Activated effector memory CD4-positive, alpha-beta T cell treated with anti-CD3 and anti-CD28 coated beads, Interleukin-2, amount 50 U/mL, for 16 hours (primary cell): ENCODE results near the gene KRT9.
"Not testable (repeated sequence)": the region's sequence is repeated elsewhere in the genome, so short reads cannot be mapped to it uniquely, and the experiment has no call there.

Experiments
- DNase-seq: peaks from one replicate; pipeline ENCODE4 v3.0.0-alpha.2; 2020

The KRT9 gene

GRCh38 chr17:41542786-41543185 lies 29.1 kb downstream of the KRT9 start:
- DNase-seq, result not testable (repeated sequence)

DNA sequence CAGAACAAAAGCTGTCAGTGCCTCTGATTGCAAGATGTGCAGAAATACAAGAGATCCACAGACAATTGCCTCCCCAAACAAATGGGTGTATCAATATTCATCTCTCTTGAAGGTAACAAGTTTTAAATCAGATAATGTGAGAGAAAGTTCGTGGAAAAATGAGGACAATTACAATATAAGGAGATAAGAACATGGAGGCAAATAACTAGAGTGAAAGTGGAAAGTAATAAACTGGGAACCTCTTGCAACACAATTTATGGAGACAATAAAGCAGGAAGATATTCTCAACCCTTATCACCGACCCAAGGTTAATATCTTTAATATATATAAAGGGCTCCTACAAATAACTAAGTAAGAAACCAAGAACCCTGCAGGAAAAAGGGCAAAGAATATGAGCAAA lies 29.5 kb downstream of the KRT9 start:
- no peak for DNase-seq

DNA sequence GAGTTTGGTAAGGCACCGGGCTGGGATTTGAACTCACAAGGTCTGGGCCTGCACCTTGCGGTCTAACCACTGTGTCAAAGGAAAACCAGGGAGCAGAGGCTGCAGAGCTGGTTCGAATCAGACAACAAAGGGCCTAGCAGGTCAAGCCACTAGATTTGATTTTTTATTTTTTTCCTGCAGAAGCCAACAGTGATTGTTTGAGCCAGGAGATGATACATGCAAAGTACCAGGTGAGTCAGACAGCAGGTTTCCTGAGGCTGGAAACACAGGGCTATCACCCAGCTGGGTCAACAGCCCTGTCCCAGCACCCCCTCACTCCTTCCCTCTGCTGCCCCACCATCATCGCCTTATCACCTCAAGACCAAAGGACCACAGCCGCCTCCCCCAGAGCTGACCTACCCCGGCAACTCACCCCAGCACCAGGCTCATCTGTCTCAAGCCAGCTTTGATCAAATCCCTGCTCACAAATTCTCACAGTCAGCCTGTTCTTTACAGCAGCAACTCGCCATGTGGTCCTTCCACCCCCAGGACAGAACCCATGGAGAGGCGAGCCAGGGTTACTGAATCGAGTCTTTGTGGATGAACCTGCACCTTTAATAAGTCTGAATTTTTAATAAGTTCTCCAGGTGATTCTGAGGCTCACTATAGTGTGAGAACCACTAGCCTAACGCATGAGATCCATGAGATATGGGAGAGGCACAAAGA lies 30.8 kb downstream of the KRT9 start:
- no peak for DNase-seq

DNA sequence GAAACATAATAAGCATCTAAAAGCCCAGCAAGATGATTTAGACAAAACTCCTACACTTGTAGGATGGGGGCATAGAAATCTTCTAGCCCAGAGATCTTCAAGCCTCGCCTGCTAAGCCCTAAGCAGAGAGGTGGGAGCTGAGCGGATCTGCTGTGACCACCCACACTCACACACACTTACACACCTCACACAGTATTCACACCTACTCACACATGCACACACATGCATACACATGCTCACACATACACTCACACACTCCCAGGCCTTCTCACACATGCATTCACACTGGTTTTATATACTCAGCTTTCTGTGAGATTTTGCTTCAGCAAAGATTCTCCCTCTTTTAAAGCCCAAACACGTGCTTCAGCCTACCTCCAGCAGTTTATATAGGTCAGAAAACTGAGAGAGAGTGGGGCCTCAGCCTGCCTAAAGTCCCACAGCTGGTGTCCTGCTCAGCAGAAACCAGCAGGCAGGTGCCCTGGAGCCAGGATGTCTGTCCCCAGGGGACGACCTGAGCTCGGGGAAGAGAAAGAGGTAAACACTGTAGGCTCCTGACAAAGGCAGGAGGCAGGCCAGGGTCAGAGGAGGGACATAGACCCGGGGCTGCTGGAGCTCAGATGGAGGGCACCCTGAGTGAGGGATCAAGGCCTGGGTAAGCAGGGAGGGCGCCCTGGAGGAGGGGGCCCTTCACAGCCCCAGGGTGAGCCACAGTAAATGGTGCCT lies 31.7 kb downstream of the KRT9 start:
- DNase-seq, result no peak

GRCh38 chr17:41539071-41539492 lies 32.8 kb downstream of the KRT9 start:
- no peak for DNase-seq

DNA sequence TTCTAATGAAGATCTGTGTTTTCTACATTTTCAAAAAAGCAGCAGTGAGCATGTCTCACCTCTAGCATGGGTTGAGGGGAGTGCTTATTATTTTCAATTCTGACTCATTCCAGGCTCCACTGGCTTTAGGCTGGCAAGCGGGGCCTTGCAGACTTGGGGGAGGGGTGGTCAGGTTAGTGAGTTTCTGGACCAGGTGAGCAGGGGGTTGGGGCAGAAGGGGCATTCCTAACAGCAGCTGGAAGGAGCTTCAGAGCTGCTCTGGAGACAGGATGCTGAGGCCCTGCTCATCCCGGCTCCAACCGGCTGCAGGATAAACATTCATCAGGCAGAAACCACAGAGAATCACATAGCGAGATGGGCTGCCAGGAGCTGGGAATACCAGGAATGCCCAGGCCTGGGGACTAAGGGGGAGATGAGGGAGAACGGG lies 33.3 kb downstream of the KRT9 start:
- DNase-seq, result no peak

DNA sequence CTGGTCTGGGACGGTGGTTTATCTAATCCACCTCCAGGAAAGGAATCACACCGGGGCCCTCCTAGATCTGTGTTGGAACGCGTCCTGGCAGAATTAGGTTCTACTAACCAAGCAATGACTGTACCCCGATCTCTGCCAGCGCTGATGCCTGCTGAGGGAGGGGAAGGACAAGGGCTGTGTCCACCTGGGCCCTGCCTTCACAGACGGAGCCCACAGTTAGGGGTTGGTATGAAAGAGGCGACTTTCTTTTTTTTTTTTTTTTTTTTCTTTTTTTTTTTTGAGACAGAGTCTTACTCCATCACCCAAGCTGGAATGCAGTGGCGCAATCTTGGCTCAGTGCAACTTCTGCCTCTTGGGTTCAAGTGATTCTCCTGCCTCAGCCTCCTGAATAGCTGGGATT lies 33.9 kb downstream of the KRT9 start:
- DNase-seq, result no peak

GRCh38 chr17:41537614-41537954 lies 34.3 kb downstream of the KRT9 start:
- no peak for DNase-seq

DNA sequence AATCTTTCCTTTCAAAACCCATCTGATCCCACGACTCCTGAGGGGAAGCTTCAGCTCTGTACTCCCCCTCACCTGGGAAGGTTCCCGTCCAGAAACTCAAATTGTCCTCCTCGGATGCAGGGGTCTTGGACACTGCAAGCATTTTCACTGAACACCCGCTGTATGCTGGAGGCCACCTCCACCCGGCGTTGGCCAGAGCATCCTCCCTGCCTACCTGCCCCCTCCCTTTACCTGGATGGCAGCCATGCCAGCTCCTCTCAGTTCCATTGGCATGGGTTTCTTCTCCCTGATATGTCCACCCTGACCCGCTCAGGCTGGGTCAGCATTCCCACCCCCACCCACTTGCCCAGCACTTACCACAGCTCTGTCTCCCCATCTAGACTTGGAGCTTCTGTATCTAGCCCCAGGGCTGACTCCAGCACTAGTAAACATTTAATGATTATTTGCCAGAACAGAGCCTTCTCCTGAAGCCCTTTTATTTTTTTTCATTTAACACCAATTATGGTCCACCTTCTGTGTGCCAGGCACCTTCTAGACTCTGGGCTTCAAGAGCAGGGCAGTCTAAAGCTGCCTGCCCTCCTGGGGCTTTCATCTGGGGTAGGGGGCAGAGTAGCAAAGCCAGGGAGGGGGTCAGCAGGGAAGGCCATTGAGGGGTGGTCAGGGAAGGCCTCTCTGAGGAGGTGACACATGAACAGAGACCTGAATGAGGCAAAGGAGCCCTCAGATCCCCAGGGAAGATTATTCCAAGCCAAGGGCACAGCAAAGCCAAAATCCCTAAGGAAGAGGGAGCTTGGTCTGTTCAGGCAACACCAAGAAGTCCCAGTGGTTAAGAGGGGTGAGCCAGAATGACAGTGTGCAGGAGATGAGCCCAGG lies 34.9 kb downstream of the KRT9 start:
- no peak for DNase-seq

DNA sequence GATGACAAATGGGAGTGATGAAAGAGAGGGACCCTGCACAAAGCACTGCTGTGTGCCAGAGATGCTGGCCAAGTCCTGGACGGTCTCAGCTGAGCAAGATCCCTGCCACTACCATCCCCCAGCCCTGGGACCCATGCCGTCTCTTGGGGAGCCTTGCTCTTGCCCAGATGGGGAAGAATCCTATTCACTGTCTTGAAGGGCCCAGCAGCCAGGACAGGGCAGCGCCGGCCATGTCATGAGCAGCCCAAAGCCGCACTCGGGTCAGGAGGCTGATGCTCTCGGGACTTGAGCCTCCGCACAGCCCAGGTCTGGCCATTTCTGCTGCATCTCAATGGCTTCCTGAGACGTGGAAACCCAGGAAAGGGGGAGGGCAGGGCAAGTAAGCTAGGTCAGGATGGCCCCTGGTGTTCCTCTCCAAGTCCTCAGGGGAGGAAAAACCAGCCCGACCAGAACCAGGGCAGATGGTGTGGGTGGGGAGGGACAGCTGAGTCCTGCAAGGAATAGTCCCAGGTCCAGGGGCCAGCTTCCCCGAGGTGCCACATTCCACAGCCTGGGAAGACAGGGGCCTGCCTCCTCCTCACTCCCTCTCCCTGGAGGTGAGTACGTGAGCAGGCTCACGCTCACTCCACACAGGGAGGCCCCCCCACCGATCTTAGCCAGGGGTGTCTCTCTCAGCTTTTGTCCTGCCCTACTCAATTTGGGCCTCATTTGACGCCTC lies 35.9 kb downstream of the KRT9 start:
- no peak for DNase-seq

GRCh38 chr17:41534899-41535546 lies 36.8 kb downstream of the KRT9 start:
- no peak for DNase-seq

GRCh38 chr17:41533613-41534012 lies 38.2 kb downstream of the KRT9 start:
- DNase-seq, result no peak

- DNase-seq, result no peak
These were observed 38.8 kb downstream of the KRT9 start for GRCh38 chr17:41532947-41533570.

- no peak for DNase-seq
These were observed 39.9 kb downstream of the KRT9 start for GRCh38 chr17:41531993-41532392.

DNA sequence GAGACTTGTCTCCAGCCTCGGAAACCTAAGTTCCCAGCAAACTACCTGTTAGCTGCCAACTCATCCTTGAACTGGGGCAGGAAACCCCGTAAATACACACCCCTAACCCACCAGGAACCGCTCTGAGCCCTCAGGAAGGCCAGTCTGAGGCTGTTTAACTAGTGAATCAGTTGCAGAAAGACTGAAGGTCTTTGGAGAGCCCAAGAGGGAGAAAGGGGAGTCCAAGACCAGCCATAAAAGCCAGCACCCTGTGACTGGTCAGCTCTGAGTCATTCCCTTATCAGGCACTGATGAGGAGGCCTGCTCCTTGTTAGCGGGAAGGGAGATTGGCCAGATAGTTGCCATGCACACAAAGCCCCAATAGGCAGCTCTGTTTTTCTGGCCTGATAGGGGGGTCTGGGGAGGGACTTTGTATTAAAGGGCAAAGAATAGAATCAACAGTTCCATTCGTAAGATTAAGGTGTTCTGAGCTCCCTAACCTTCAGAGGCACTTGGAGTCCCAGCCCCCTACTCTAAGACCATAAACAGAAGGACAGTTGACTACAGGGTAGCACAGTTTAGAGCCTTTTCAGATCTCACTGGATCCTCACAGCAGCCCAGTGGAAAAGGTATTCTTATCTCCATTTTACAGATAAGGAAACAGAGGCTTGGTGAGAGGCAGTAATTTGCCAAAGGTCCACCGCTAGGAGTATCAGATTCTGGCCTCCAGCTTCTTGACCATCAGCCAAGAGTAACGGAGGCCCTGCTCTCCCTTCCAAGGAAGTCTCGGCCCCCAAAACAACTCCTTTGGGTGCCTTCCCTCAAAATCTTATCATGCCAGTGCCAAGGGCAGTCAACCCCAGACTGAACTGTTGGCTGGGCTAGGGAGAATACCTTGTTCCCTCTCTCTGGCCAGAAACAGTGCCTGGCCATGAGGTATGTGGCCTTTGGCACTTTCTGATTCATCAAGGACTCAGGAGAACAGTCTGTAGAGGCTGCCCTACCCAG lies 41.5 kb downstream of the KRT9 start:
- DNase-seq, result no peak

- DNase-seq, result no peak
These were observed 42.4 kb downstream of the KRT9 start for GRCh38 chr17:41529491-41529915.

DNA sequence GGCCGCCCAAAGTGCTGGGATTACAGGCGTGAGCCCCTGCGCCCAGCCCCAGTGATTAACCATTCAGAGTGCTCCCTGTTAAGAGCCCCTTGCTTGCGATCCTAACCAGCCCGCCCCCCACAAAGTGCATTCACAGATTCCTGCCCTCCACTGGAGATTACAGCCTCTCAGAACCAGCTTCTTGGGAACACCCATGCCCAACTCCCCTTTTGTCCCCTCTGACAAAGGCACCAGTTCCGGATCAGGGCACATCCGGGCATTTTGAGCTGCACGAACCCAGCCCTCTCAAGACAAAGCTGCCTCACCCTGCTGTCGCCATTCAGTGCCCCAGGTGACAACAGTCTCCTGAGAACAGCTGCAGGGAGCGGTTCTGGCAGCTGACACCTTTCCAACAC lies 42.9 kb downstream of the KRT9 start:
- no peak for DNase-seq

DNA sequence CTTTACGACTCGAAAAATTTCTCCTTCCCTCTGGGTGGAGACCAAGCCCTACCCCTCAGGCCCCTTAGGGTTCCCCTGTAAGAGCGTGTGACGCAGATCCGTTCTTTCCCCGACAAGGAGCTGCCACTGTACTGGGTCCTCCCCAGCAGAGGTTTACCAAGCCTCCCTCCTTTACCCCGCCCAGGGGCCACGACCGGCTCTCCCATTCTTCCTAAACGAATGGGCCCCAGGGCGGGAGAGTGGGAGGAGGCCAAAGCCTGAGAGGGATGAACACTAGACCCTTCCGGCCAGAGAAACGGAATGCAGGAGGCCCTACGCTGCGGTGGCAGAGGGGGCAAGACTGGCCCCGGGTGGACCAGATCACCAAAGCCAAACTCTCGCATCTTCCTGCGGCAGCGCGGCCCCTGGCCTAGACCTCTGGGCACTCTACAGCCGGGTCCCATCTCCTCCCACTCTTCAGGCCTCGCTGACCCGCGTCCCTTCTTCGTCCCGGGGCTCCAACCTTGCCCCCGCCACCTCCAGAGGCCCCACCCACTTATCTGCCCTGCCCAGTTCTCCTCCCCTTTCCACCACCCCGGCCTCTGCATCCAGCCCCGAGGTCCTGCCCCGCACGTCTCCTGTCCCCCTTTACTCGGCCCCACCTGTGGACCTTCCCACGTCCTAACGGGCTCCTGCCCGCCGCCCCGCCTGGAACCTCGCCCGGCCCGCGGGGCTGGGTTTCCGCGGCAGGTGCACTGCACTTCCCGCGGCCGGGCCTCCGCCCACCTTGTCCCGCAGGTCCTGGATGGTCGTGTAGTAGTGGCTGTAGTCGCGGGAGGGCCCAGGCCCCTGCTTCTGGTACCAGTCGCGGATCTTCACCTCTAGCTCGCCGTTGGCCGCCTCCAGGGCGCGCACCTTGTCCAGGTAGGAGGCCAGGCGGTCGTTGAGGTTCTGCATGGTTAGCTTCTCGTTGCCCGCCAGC lies 44.5 kb downstream of the KRT9 start:
- no peak for DNase-seq

DNA sequence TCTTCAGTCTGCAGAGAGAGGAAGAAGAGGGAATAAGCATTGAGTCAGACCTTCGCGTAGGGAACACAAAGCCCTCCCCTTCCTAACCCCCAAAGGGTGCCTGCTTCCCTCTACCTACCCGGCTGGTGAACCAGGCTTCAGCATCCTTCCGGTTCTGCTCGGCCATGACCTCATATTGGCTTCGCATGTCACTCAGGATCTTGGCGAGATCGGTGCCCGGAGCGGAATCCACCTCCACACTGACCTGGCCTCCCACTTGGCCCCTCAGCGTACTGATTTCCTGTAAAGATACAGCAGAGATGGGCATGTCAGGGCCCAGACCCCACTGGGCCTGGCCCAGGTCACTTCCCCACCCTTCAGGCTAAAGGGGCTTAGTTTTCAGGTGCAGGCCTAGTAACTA lies 47.6 kb downstream of the KRT9 start:
- no peak for DNase-seq

DNA sequence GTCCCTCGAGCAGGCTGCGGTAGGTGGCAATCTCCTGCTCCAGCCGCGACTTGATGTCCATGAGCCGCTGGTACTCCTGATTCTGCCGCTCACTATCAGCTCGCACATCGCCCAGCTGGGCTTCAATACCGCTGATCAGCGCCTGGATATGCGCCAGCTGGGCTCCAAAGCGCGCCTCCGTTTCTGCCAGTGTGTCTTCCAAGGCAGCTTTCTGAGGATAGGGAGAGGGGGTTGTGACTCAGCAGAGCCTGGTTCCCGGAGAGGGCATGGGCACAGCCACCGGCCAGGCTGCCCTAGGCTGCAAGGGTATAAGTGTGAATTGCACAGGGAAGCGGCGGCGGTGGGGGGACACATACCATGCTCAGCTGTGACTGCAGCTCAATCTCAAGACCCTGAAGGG lies 48.1 kb downstream of the KRT9 start:
- no peak for DNase-seq
